Caco-2 (cell line): Measurements from ENCODE around the gene LCAT. TPM values are rescaled to one million over a fixed set of nuclear protein-coding genes. Genes with fewer than 3 reads are reported as not detected.

Experiments used
- BruUV-seq: library from RNA; stranded (reverse); fragments of 400-500 nt; replicated peaks from 2 replicates; lab custom pipeline; 2021; lab: Mats Ljungman, UMichigan
- CTCF ChIA-PET: fragments of 300-600 bp; sonication (Branson Sonifier 250); formaldehyde crosslinking; loops from one replicate; lab custom pipeline; 2022; ENCODE audit warnings: antibody characterized with exemption; lab: Charles Lee
- POLR2A ChIA-PET: fragments of 300-600 bp; sonication (Branson Sonifier 250); formaldehyde crosslinking; loops from one replicate; lab custom pipeline; 2022; ENCODE audit warnings: antibody characterized with exemption; lab: Charles Lee
- DNase-seq, 2 experiments: peaks; one replicate each; pipeline versions ENCODE4 v3.0.0 to v3.0.0-alpha.2; 2020 to 2022
- H3K27me3 ChIP-seq: replicated peaks from 2 replicates; pipeline ENCODE4 v1.6.0; 2011; ENCODE audit warnings: low read length; ENCODE audit not compliant: control insufficient read depth, insufficient read depth
- H3K36me3 ChIP-seq: 2 replicates; pipeline ENCODE4 v1.5.1; 2011; ENCODE audit warnings: low read length; ENCODE audit not compliant: control insufficient read depth, insufficient read depth
- H3K4me1 ChIP-seq: fragments of 250-450 bp; sonication (Bioruptor Pico); 2 replicates; pipeline ENCODE4 v1.5.1; 2020; ENCODE audit warnings: mild to moderate bottlenecking
- H3K4me3 ChIP-seq: 2 replicates; pipeline ENCODE4 v1.5.1; 2011; ENCODE audit warnings: low read depth, mild to moderate bottlenecking, control low read depth, low read length
- H3K9me3 ChIP-seq: fragments of 250-450 bp; sonication (Bioruptor Pico); 2 replicates; pipeline ENCODE4 v1.5.1; 2020; ENCODE audit warnings: mild to moderate bottlenecking, moderate library complexity
- H3K27ac Mint-ChIP-seq: one replicate; pipeline ENCODE4 v1.8.0; 2022; ENCODE audit warnings: mixed read lengths; ENCODE audit not compliant: unreplicated experiment
- H3K27me3 Mint-ChIP-seq: one replicate; pipeline ENCODE4 v1.8.0; 2022; ENCODE audit warnings: mixed read lengths; ENCODE audit not compliant: insufficient read depth, unreplicated experiment
- H3K36me3 Mint-ChIP-seq: one replicate; pipeline ENCODE4 v1.8.0; 2022; ENCODE audit warnings: mild to moderate bottlenecking, mixed read lengths; ENCODE audit not compliant: insufficient read depth, unreplicated experiment
- H3K4me1 Mint-ChIP-seq: one replicate; pipeline ENCODE4 v1.8.0; 2022; ENCODE audit warnings: low read depth, mixed read lengths; ENCODE audit not compliant: unreplicated experiment
- H3K4me3 Mint-ChIP-seq: one replicate; pipeline ENCODE4 v1.8.0; 2022; ENCODE audit warnings: mild to moderate bottlenecking, moderate library complexity, mixed read lengths; ENCODE audit not compliant: unreplicated experiment
- H3K9me3 Mint-ChIP-seq: one replicate; pipeline ENCODE4 v1.8.0; 2022; ENCODE audit warnings: mixed read lengths; ENCODE audit not compliant: unreplicated experiment
- CTCF ChIP-seq, 2 experiments: fragments of 200-600 bp in 1 of 2; IDR thresholded peaks; 1 replicate in 1 of 2; 2 replicates in 1 of 2; pipeline versions ENCODE4 v1.5.1 to v1.8.0; 2011 to 2022; ENCODE audit warnings: antibody characterized with exemption in 1 of 2, control low read depth in 1 of 2, inconsistent platforms in 1 of 2, low read depth in 1 of 2, low read length in 1 of 2, mild to moderate bottlenecking in 1 of 2, moderate library complexity in 1 of 2; ENCODE audit not compliant: insufficient read depth in 1 of 2, severe bottlenecking in 1 of 2, unreplicated experiment in 1 of 2
- intact Hi-C: fragments of 100-400 bp; cut with micrococcal nuclease; formaldehyde crosslinking; loops from one replicate; pipeline ENCODE4 v1.10.0; 2022; ENCODE audit not compliant: unreplicated experiment
- total RNA-seq: library from RNA; stranded (reverse); gene quantifications from 2 replicates; pipeline ENCODE4 v1.2.3, GENCODE V29; 2022

LCAT gene
- total RNA-seq, 1 experiment from 2014 or later, result 33.3 TPM

GRCh38 chr16:67927131-67927941, 16.6 kb downstream of the LCAT start:
- no peak for DNase-seq
- Histone ChIP-seq H3K27me3 (no peaks in the 10 kb centered on the region), H3K9me3 (no peaks in the 10 kb centered on the region), H3K4me3 (no peak overlapping the region), H3K36me3 (peaks cover 11% of the 10 kb centered on the region), H3K4me1 (no peaks in the 10 kb centered on the region)
- peaks cover 22% of the 10 kb centered on the region for H3K36me3 Mint-ChIP-seq
- CTCF ChIA-PET, result interaction anchor here (1.9 kb wide), 1 partner anchor 111 kb away, joined by 7 read pairs; no protein-coding TSS in a partner anchor
- POLR2A ChIA-PET, result no interaction called here
- no TSS peak for BruUV-seq
- no peaks in the 10 kb centered on the region for H3K4me1 Mint-ChIP-seq
- TF ChIP-seq CTCF (IDR thresholded peaks at IDR 0.05; ENCODE audit: insufficient read depth in 1 of 2, low read depth in 1 of 2, low read length in 1 of 2, severe bottlenecking in 1 of 2, unreplicated experiment in 1 of 2), result no peak
- intact Hi-C loops, result no loop called here
- H3K4me3 Mint-ChIP-seq, result no peak overlapping the region
- H3K9me3 Mint-ChIP-seq, result no peaks in the 10 kb centered on the region
- no peaks in the 10 kb centered on the region for H3K27me3 Mint-ChIP-seq
- H3K27ac Mint-ChIP-seq, result no peak overlapping the region

GRCh38 chr16:67926181-67926750, 17.7 kb downstream of the LCAT start:
- intact Hi-C loops, result no loop called here
- no peak overlapping the region for H3K4me3 Mint-ChIP-seq
- H3K9me3 ChIP-seq, result no peaks in the 10 kb centered on the region
- CTCF ChIA-PET, result interaction anchor here (1.9 kb wide), 1 partner anchor 110 kb away, joined by 7 read pairs; no protein-coding TSS in a partner anchor
- POLR2A ChIA-PET, result interaction anchor here (0.8 kb wide), 1 partner anchor 9 kb away, joined by 3 read pairs; no protein-coding TSS in a partner anchor
- no peaks in the 10 kb centered on the region for H3K4me1 ChIP-seq
- no peak overlapping the region for H3K27ac Mint-ChIP-seq
- H3K4me3 ChIP-seq, result no peak overlapping the region
- DNase-seq, result no peak
- BruUV-seq, result no TSS peak
- no peaks in the 10 kb centered on the region for H3K27me3 ChIP-seq
- peaks cover 11% of the 10 kb centered on the region for H3K36me3 ChIP-seq
- H3K9me3 Mint-ChIP-seq, result no peaks in the 10 kb centered on the region
- peaks cover 13% of the 10 kb centered on the region for H3K36me3 Mint-ChIP-seq
- H3K27me3 Mint-ChIP-seq, result no peaks in the 10 kb centered on the region
- H3K4me1 Mint-ChIP-seq, result no peaks in the 10 kb centered on the region
- peak in 1 of 2 experiments; percentile 37 for TF ChIP-seq CTCF (IDR thresholded peaks at IDR 0.05; ENCODE audit: insufficient read depth in 1 of 2, low read depth in 1 of 2, low read length in 1 of 2, severe bottlenecking in 1 of 2, unreplicated experiment in 1 of 2)

- H3K27me3 ChIP-seq, result no peaks in the 10 kb centered on the region
- Mint-ChIP-seq H3K9me3 (no peaks in the 10 kb centered on the region), H3K27me3 (no peaks in the 10 kb centered on the region), H3K4me3 (no peak overlapping the region), H3K27ac (no peak overlapping the region), H3K4me1 (no peaks in the 10 kb centered on the region), H3K36me3 (peaks cover 13% of the 10 kb centered on the region)
- BruUV-seq, result no TSS peak
- intact Hi-C loops, result no loop called here
- no peak for TF ChIP-seq CTCF (IDR thresholded peaks at IDR 0.05; ENCODE audit: insufficient read depth in 1 of 2, low read depth in 1 of 2, low read length in 1 of 2, severe bottlenecking in 1 of 2, unreplicated experiment in 1 of 2)
- H3K9me3 ChIP-seq, result no peaks in the 10 kb centered on the region
- CTCF ChIA-PET, result interaction anchor here (0.6 to 1.1 kb wide), 2 partner anchors 75 to 118 kb away, joined by 3 read pairs; partner anchors contain the start of genes RANBP10 and TSNAXIP1
- H3K4me1 ChIP-seq, result no peaks in the 10 kb centered on the region
- POLR2A ChIA-PET, result no interaction called here
- H3K4me3 ChIP-seq, result no peak overlapping the region
- peaks cover 15% of the 10 kb centered on the region for H3K36me3 ChIP-seq
- no peak for DNase-seq
Measured at GRCh38 chr16:67924140-67924906, 19.6 kb downstream of the LCAT start.
